Progenitor cell of endocrine pancreas (in vitro differentiated cells): ENCODE measurements around the gene KCNK13. TPM values are rescaled to one million over a fixed set of nuclear protein-coding genes. Genes with fewer than 3 reads are reported as not detected.

Experiments used
- DNase-seq: peaks from one replicate; pipeline ENCODE4 v3.0.0; 2021; ENCODE audit warnings: low spot score; ENCODE audit not compliant: unreplicated experiment
- H3K27ac Mint-ChIP-seq: 2 replicates; pipeline ENCODE4 v1.8.0; 2021; ENCODE audit warnings: mild to moderate bottlenecking, moderate library complexity, mixed read lengths
- H3K27me3 Mint-ChIP-seq: 2 replicates; pipeline ENCODE4 v1.8.0; 2021; ENCODE audit warnings: mixed read lengths
- H3K36me3 Mint-ChIP-seq: 2 replicates; pipeline ENCODE4 v1.8.0; 2022; ENCODE audit warnings: mixed read lengths; ENCODE audit not compliant: insufficient read depth
- H3K4me1 Mint-ChIP-seq: 2 replicates; pipeline ENCODE4 v1.8.0; 2021; ENCODE audit warnings: low read depth, mixed read lengths
- H3K4me3 Mint-ChIP-seq: 2 replicates; pipeline ENCODE4 v1.8.0; 2021; ENCODE audit warnings: low read depth, mild to moderate bottlenecking, moderate library complexity, mixed read lengths
- H3K9me3 Mint-ChIP-seq: 2 replicates; pipeline ENCODE4 v1.8.0; 2021; ENCODE audit warnings: low read depth, mixed read lengths
- CTCF ChIP-seq: fragments of 200-600 bp; sonication (generic); IDR thresholded peaks from one replicate; pipeline ENCODE4 v1.5.0; 2021; ENCODE audit warnings: antibody characterized with exemption, mild to moderate bottlenecking; ENCODE audit not compliant: unreplicated experiment
- total RNA-seq: library from RNA; stranded (reverse); gene quantifications from 2 replicates; pipeline ENCODE4 v1.2.1, GENCODE V29; 2021

Gene KCNK13
- total RNA-seq, 1 donor from 2014 or later = not detected

GRCh38 chr14:90114554-90114953, 52.8 kb downstream of the KCNK13 start:
- H3K27me3 Mint-ChIP-seq = peaks cover 7% of the 10 kb centered on the region
- no peaks in the 10 kb centered on the region for H3K36me3 Mint-ChIP-seq
- no peaks in the 10 kb centered on the region for H3K9me3 Mint-ChIP-seq
- peak; percentile 52 for TF ChIP-seq CTCF
- DNase-seq = no peak
- no peak overlapping the region for H3K4me3 Mint-ChIP-seq
- no peaks in the 10 kb centered on the region for H3K4me1 Mint-ChIP-seq
- no peak overlapping the region for H3K27ac Mint-ChIP-seq

DNA sequence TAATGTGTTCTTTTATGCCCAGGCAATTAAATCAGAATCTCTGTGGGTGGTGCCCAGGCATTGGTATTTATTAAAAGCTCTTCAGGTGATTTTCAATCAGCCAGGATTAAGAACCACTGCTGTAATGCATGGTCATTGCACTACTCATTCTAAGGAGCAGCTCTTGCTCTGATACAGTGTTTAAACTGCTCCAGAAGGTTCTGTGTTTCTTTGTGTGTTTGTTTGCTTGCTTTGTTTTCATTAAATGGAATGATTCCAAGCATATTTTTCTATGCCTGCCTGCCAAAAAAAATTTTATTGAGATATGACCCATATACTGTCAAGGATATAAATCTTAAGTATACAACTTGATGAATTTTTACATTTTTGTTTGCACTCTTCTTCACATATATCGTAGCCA, 54.0 kb downstream of the KCNK13 start:
- H3K9me3 Mint-ChIP-seq = peaks cover 4% of the 10 kb centered on the region
- peaks cover under 1% of the 10 kb centered on the region for H3K4me1 Mint-ChIP-seq
- H3K36me3 Mint-ChIP-seq = no peaks in the 10 kb centered on the region
- H3K27ac Mint-ChIP-seq = no peak overlapping the region
- TF ChIP-seq CTCF = no peak
- DNase-seq = no peak
- H3K27me3 Mint-ChIP-seq = peaks cover 8% of the 10 kb centered on the region
- H3K4me3 Mint-ChIP-seq = no peak overlapping the region

DNA sequence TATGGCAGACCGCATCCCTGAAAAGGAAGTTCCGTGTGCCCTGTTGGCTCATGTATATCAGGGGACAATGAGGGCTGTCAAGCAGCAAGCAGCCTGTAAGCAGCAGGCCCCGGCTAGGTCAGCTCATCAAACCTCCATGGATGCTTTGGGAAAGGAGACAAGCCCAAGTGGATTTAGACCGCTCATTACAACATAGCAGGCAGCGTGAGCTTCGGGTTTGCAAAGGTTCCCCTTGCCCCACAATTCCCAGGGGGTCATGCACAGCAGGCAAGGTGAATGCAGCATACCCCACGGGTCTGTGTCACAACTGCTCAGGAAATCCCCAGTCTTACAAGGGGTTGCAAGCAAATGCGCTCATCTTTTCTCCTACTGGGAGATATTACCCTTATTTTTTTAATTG, 54.6 kb downstream of the KCNK13 start:
- Mint-ChIP-seq H3K27ac (no peak overlapping the region), H3K4me1 (peaks cover 5% of the 10 kb centered on the region), H3K36me3 (no peaks in the 10 kb centered on the region), H3K9me3 (peaks cover 4% of the 10 kb centered on the region), H3K4me3 (no peak overlapping the region), H3K27me3 (peaks cover 9% of the 10 kb centered on the region)
- no peak for DNase-seq
- no peak for TF ChIP-seq CTCF

GRCh38 chr14:90118027-90118426, 56.2 kb downstream of the KCNK13 start:
- peaks cover 2% of the 10 kb centered on the region for H3K27me3 Mint-ChIP-seq
- H3K9me3 Mint-ChIP-seq = peaks cover 4% of the 10 kb centered on the region
- no peak overlapping the region for H3K27ac Mint-ChIP-seq
- H3K4me1 Mint-ChIP-seq = peaks cover 5% of the 10 kb centered on the region
- no peaks in the 10 kb centered on the region for H3K36me3 Mint-ChIP-seq
- H3K4me3 Mint-ChIP-seq = no peak overlapping the region
- DNase-seq = no peak
- no peak for TF ChIP-seq CTCF

- H3K27ac Mint-ChIP-seq = no peak overlapping the region
- TF ChIP-seq CTCF = no peak
- no peaks in the 10 kb centered on the region for H3K9me3 Mint-ChIP-seq
- H3K4me3 Mint-ChIP-seq = no peak overlapping the region
- H3K4me1 Mint-ChIP-seq = peaks cover 16% of the 10 kb centered on the region
- no peak for DNase-seq
- no peaks in the 10 kb centered on the region for H3K27me3 Mint-ChIP-seq
- H3K36me3 Mint-ChIP-seq = no peaks in the 10 kb centered on the region
These were observed 64.5 kb downstream of the KCNK13 start for GRCh38 chr14:90126260-90126659.
